Measurements from ENCODE around the gene AK4.

DNA sequence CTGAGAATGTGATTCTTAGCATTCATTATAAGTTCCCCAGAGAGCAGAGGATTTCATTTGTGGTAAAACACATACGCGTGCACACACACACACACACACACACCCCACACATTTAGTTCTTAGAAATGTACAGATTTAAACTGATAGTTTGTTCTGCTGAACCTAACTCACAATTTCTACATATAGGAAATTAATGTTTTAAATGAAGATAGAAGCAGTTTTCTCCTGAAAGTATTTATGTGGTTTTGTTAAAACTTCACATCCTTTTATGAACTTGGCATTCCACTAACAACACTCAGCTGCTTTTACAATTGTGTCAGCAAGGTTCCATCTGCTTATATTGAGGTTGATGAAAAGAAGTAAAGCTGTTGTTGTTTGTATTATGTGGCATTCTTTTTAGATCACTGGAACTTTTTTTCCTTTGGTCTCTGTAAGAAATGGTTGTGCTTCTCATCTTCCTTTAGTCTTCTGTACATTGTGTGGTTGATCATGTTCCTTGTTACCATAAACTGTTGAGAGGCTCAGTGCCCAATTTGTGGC is 41.6 kb downstream of the AK4 start:
- TF ChIP-seq, protein P1, sequence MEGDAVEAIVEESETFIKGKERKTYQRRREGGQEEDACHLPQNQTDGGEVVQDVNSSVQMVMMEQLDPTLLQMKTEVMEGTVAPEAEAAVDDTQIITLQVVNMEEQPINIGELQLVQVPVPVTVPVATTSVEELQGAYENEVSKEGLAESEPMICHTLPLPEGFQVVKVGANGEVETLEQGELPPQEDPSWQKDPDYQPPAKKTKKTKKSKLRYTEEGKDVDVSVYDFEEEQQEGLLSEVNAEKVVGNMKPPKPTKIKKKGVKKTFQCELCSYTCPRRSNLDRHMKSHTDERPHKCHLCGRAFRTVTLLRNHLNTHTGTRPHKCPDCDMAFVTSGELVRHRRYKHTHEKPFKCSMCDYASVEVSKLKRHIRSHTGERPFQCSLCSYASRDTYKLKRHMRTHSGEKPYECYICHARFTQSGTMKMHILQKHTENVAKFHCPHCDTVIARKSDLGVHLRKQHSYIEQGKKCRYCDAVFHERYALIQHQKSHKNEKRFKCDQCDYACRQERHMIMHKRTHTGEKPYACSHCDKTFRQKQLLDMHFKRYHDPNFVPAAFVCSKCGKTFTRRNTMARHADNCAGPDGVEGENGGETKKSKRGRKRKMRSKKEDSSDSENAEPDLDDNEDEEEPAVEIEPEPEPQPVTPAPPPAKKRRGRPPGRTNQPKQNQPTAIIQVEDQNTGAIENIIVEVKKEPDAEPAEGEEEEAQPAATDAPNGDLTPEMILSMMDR (conservative IDR thresholded peaks at IDR 0.05; ENCODE audit: low read depth, low read length) = no peak
- no peak for TF ChIP-seq EZH2 (IDR thresholded peaks at IDR 0.05; ENCODE audit: borderline replicate concordance, low read depth, low read length, poor library complexity, severe bottlenecking)
